B cell (primary cell): ENCODE results near the gene HPN.

Experiments
- CTCF ChIP-seq: fragments of 200-600 bp; IDR thresholded peaks from one replicate; pipeline ENCODE4 v1.8.0; 2022; ENCODE audit warnings: antibody characterized with exemption, mild to moderate bottlenecking
- EZH2 ChIP-seq: IDR thresholded peaks from 2 replicates; pipeline ENCODE4 v1.6.1; 2012; ENCODE audit warnings: borderline replicate concordance, low read depth, mild to moderate bottlenecking, moderate library complexity, low read length; ENCODE audit not compliant: insufficient read depth, poor library complexity, severe bottlenecking

- TF ChIP-seq CTCF (no peak), EZH2 (no peak)
Measured at GRCh38 chr19:35013820-35014754, 27.4 kb upstream of the HPN start.
